Fibroblast of skin of back (primary cell): ENCODE results near the gene CTDSPL.

Experiments
- DNase-seq: peaks from one replicate; pipeline ENCODE4 v3.0.0-alpha.2; 2013

The CTDSPL gene

GRCh38 chr3:37916685-37917084 lies 55.0 kb downstream of the CTDSPL start:
- DNase-seq, result no peak

- no peak for DNase-seq
Observed at GRCh38 chr3:37918627-37919026, 56.9 kb downstream of the CTDSPL start.

- no peak for DNase-seq
Observed at GRCh38 chr3:37920156-37920699, 58.5 kb downstream of the CTDSPL start.

GRCh38 chr3:37921025-37921424 lies 59.3 kb downstream of the CTDSPL start:
- DNase-seq, result no peak

- peak; percentile 80 for DNase-seq
Observed at GRCh38 chr3:37922721-37923568, 61.3 kb downstream of the CTDSPL start.

- DNase-seq, result no peak
Observed at GRCh38 chr3:37923569-37924040, 61.9 kb downstream of the CTDSPL start.

- DNase-seq, result peak; percentile 44
Observed at GRCh38 chr3:37924453-37924852, 62.8 kb downstream of the CTDSPL start.

GRCh38 chr3:37925157-37925556 lies 63.5 kb downstream of the CTDSPL start:
- no peak for DNase-seq

- no peak for DNase-seq
Observed at GRCh38 chr3:37926611-37927010, 64.9 kb downstream of the CTDSPL start.

- no peak for DNase-seq
Observed at GRCh38 chr3:37930495-37930894, 68.8 kb downstream of the CTDSPL start.

- DNase-seq, result no peak
Observed at GRCh38 chr3:37932505-37932904, 70.8 kb downstream of the CTDSPL start.

GRCh38 chr3:37934631-37935289 lies 73.1 kb downstream of the CTDSPL start:
- DNase-seq, result peak; percentile 38

GRCh38 chr3:37935290-37935668 lies 73.6 kb downstream of the CTDSPL start:
- DNase-seq, result no peak

GRCh38 chr3:37935756-37936666 lies 74.3 kb downstream of the CTDSPL start:
- peak; percentile 99 for DNase-seq

GRCh38 chr3:37937156-37937555 lies 75.5 kb downstream of the CTDSPL start:
- no peak for DNase-seq

- no peak for DNase-seq
Observed at GRCh38 chr3:37938011-37938410, 76.3 kb downstream of the CTDSPL start.

- no peak for DNase-seq
Observed at GRCh38 chr3:37940242-37940908, 78.7 kb downstream of the CTDSPL start.

- DNase-seq, result no peak
Observed at GRCh38 chr3:37941608-37942508, 80.2 kb downstream of the CTDSPL start.

GRCh38 chr3:37942646-37943045 lies 81.0 kb downstream of the CTDSPL start:
- no peak for DNase-seq

- DNase-seq, result no peak
Observed at GRCh38 chr3:37943126-37943525, 81.4 kb downstream of the CTDSPL start.
